Measurements from ENCODE around the gene PDE7B.

DNA sequence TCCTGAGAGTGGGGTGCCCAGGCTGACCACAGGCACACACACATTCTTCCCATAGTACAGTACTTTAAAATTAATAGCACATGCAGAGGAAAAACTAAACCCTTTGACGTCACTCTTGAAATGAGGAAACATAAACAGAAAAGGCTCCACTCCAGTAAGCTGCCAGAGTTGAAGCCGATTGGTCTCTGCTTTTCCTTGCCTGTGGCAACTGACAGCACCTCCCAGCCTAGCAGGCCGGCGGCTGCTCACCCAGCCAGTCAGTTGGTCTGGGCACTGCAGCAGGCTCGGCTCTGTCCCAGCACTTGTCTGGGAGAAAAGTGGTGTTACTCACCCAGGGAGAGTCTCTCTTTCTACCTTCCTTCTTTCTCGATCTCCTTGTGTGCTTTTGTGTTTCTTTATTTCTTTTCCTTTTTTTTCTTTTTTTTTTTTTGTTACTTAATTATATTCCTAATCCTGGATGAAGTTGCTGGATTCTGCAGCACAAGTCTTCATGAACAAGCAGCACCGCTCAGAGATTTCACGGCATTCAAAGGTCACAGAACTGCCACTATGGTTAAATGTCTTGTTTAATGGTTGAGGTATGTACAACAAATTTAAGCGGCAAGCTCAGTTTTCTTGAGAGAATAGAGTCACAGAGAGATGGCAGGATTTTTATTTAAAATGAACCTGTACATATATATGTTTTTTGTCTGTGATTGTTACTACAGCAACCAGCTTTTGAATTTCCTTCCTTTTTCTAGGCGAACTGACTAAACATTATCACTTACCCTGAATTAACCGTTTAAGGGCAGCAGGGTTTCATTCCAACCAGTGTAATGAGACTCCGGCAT is at the start of gene PDE7B:
- TF ChIP-seq, protein P1, sequence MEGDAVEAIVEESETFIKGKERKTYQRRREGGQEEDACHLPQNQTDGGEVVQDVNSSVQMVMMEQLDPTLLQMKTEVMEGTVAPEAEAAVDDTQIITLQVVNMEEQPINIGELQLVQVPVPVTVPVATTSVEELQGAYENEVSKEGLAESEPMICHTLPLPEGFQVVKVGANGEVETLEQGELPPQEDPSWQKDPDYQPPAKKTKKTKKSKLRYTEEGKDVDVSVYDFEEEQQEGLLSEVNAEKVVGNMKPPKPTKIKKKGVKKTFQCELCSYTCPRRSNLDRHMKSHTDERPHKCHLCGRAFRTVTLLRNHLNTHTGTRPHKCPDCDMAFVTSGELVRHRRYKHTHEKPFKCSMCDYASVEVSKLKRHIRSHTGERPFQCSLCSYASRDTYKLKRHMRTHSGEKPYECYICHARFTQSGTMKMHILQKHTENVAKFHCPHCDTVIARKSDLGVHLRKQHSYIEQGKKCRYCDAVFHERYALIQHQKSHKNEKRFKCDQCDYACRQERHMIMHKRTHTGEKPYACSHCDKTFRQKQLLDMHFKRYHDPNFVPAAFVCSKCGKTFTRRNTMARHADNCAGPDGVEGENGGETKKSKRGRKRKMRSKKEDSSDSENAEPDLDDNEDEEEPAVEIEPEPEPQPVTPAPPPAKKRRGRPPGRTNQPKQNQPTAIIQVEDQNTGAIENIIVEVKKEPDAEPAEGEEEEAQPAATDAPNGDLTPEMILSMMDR (IDR thresholded peaks at IDR 0.05 in 8 of 11, conservative IDR thresholded peaks at IDR 0.05 in 3 of 11): no peak
- TF ChIP-seq POLR2A (IDR thresholded peaks at IDR 0.05) (peak in 2 of 3 donors; percentile 42 to 92), POLR2AphosphoS5 (IDR thresholded peaks at IDR 0.05) (peak; percentile 90 to 99 (median 96))
